ENCODE data around the gene PRELID2.

PRELID2 gene

GRCh38 chr5:145830594-145830993, 4.5 kb downstream of the PRELID2 start:
- no peak for DNase-seq (ENCODE audit: low read depth)
- TF ChIP-seq CTCF (conservative IDR thresholded peaks at IDR 0.05; ENCODE audit: low read depth, low read length) = no peak

GRCh38 chr5:145829708-145830361, 5.3 kb downstream of the PRELID2 start:
- no peak overlapping the region for H3K4me3 ChIP-seq (ENCODE audit: low read length)
- DNase-seq (ENCODE audit: low read depth) = no peak
- TF ChIP-seq CTCF (conservative IDR thresholded peaks at IDR 0.05; ENCODE audit: low read depth, low read length) = no peak

More at GRCh38 chr5:145830594-145830993, 4.5 kb downstream of the PRELID2 start:
- H3K4me3 ChIP-seq (ENCODE audit: low read length) = no peak overlapping the region

GRCh38 chr5:145826895-145827674, 8.1 kb downstream of the PRELID2 start:
- DNase-seq (ENCODE audit: low read depth) = no peak
- TF ChIP-seq CTCF (conservative IDR thresholded peaks at IDR 0.05; ENCODE audit: low read depth, low read length) = no peak
- H3K4me3 ChIP-seq (ENCODE audit: low read length) = no peak overlapping the region

GRCh38 chr5:145825751-145826180, 9.4 kb downstream of the PRELID2 start:
- no peak overlapping the region for H3K4me3 ChIP-seq (ENCODE audit: low read length)
- DNase-seq (ENCODE audit: low read depth) = no peak
- TF ChIP-seq CTCF (conservative IDR thresholded peaks at IDR 0.05; ENCODE audit: low read depth, low read length) = peak; percentile 80

- H3K4me3 ChIP-seq (ENCODE audit: low read length) = no peak overlapping the region
- TF ChIP-seq CTCF (conservative IDR thresholded peaks at IDR 0.05; ENCODE audit: low read depth, low read length) = no peak
- DNase-seq (ENCODE audit: low read depth) = no peak
These were observed 11.1 kb downstream of the PRELID2 start for GRCh38 chr5:145824040-145824439.

GRCh38 chr5:145818604-145819003, 16.5 kb downstream of the PRELID2 start:
- H3K4me3 ChIP-seq (ENCODE audit: low read length) = no peak overlapping the region
- no peak for DNase-seq (ENCODE audit: low read depth)
- TF ChIP-seq CTCF (conservative IDR thresholded peaks at IDR 0.05; ENCODE audit: low read depth, low read length) = no peak

GRCh38 chr5:145812877-145813276, 22.3 kb downstream of the PRELID2 start:
- no peak for DNase-seq (ENCODE audit: low read depth)
- H3K4me3 ChIP-seq (ENCODE audit: low read length) = no peak overlapping the region
- no peak for TF ChIP-seq CTCF (conservative IDR thresholded peaks at IDR 0.05; ENCODE audit: low read depth, low read length)

Measured in retinal pigment epithelial cell (primary cell).